ENCODE measurements around the gene GTPBP6. TPM values are rescaled to one million over a fixed set of nuclear protein-coding genes. Genes with fewer than 3 reads are reported as not detected.
"Not testable (repeated sequence)": the region's sequence is repeated elsewhere in the genome, so short reads cannot be mapped to it uniquely, and the experiment has no call there.

Gene GTPBP6
- polyA plus RNA-seq, 1 experiment: 15.5 TPM

DNA sequence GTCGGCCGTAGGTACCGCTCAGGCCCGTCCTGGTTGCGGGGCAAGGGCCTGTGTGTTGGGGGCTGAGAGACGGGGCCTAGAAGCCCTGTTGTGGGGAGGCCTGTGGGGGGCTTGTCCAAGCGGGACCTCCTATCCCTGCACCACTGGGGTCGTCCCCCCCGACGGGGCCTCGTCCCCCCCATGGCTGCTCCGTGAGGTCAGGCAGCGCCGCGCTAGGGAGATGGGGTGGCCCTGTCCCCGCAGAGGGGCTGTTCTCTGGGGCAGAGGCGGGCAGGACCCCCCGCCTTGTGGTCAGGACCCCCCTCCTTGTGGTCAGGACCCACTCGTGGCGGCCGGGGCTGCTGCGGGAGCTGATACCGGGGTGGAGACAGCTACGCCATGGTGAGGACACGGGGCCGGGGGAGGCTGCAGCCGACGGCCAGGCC, 12.1 kb upstream of the GTPBP6 start:
- H3K9me3 ChIP-seq (ENCODE audit: control insufficient read depth, insufficient read depth, low read length): peaks cover 56% of the 10 kb centered on the region
- CTCF ChIA-PET: no interaction called here
- DNase-seq (ENCODE audit: low read depth, low spot score): no peak
- TF ChIP-seq, protein P1, sequence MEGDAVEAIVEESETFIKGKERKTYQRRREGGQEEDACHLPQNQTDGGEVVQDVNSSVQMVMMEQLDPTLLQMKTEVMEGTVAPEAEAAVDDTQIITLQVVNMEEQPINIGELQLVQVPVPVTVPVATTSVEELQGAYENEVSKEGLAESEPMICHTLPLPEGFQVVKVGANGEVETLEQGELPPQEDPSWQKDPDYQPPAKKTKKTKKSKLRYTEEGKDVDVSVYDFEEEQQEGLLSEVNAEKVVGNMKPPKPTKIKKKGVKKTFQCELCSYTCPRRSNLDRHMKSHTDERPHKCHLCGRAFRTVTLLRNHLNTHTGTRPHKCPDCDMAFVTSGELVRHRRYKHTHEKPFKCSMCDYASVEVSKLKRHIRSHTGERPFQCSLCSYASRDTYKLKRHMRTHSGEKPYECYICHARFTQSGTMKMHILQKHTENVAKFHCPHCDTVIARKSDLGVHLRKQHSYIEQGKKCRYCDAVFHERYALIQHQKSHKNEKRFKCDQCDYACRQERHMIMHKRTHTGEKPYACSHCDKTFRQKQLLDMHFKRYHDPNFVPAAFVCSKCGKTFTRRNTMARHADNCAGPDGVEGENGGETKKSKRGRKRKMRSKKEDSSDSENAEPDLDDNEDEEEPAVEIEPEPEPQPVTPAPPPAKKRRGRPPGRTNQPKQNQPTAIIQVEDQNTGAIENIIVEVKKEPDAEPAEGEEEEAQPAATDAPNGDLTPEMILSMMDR (IDR thresholded peaks at IDR 0.05; ENCODE audit: low read depth, low read length): no peak
- peaks cover 4% of the 10 kb centered on the region for H3K27me3 ChIP-seq (ENCODE audit: control insufficient read depth, insufficient read depth, low read length)
- POLR2A ChIA-PET: no interaction called here
- no peak overlapping the region for H3K27ac ChIP-seq (ENCODE audit: low read depth, low read length)
- H3K4me3 ChIP-seq (ENCODE audit: low read depth, low read length): no peak overlapping the region

DNA sequence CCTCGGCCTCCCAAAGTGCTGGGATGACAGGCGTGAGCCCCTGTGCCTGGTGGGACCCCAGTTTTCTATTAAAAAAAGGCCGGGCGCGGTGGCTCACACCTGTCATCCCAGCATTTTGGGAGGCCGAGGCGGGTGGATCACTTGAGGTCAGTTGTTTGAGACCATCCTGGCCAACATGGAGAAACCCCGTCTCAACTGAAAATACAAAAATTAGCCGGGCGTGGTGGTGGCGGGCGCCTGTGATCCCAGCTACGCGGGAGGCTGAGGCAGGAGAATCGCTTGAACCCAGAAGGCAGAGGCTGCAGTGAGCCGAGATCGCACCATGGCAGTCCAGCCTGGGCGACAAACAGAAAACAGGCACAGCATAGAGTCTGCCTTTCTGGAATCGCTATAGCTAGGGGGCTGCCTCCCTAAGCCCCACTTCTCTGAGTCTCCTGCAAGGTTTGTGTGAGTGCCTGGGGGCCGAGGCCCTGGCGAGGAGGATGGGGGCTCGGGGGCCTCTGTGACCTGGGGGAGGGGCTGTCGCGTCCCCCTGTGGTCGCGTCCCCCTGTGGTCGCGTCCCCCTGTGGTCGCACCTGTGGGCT, 11.6 kb upstream of the GTPBP6 start:
- H3K9me3 ChIP-seq (ENCODE audit: control insufficient read depth, insufficient read depth, low read length): peaks cover 51% of the 10 kb centered on the region
- CTCF ChIA-PET; DNase-seq (ENCODE audit: low read depth, low spot score); H3K27ac ChIP-seq (ENCODE audit: low read depth, low read length); H3K27me3 ChIP-seq (ENCODE audit: control insufficient read depth, insufficient read depth, low read length); H3K4me3 ChIP-seq (ENCODE audit: low read depth, low read length); POLR2A ChIA-PET: not testable (repeated sequence)

DNA sequence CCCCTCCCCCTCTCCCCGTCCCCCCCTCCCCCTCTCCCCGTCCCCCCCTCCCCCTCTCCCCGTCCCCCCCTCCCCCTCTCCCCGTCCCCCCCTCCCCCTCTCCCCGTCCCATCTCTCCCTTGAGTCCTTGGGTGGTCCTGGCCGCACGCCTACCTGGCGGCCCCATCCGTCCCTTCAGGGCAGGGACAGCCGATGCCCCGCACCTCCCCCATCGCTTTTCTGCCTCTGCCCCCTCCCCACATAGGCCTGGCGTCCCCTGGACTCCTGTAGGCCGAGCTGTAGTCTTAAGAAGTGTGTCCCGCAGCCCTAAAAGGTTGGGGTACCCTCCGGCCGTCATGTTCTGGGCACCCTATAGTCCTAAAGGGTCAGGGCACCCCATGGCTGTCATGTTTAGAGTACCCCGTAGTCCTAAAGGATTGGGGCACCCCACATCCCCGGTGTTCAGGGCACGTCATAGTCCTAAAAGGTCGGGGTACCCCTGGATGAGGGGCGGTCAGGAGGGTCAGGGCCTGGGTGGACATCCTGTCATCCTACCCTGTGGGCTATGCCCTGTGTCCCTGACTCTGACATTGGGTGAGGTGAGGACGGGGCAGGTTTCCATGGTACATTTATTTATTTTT, 10.8 kb upstream of the GTPBP6 start:
- no peak for DNase-seq (ENCODE audit: low read depth, low spot score)
- ChIA-PET POLR2A (no interaction called here), CTCF (no interaction called here)
- Histone ChIP-seq H3K27ac (ENCODE audit: low read depth, low read length) (no peak overlapping the region), H3K27me3 (ENCODE audit: control insufficient read depth, insufficient read depth, low read length) (peaks cover 4% of the 10 kb centered on the region), H3K4me3 (ENCODE audit: low read depth, low read length) (no peak overlapping the region), H3K9me3 (ENCODE audit: control insufficient read depth, insufficient read depth, low read length) (peaks cover 45% of the 10 kb centered on the region; the same call in 1 of the 2 replicates)
- TF ChIP-seq, protein P1 (IDR thresholded peaks at IDR 0.05; ENCODE audit: low read depth, low read length): no peak

DNA sequence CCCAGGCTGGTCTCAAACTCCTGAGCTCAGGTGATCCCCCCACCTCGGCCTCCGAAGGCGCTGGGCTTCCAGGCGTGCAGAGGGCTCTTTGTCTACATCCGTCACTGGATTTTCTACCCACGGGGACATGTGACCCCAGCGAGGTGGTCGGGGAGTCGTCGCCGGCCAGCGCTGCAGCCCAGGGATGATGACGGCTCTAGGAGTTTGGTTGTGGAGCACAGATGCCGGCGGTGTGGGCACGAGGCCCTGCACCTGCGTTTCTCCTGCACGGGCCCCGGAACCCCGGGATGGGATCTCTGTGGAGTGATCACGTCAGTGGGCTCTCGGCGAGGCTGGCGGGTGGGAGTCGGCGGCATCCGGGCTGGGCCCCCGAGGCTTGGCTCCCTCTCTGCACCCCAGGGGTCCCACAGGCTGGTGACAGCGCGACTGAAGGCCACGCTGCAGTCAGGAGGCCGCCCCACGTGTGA, 9.1 kb upstream of the GTPBP6 start:
- POLR2A ChIA-PET: no interaction called here
- no peak for DNase-seq (ENCODE audit: low read depth, low spot score)
- Histone ChIP-seq H3K4me3 (ENCODE audit: low read depth, low read length) (no peak overlapping the region), H3K27me3 (ENCODE audit: control insufficient read depth, insufficient read depth, low read length) (peaks cover 4% of the 10 kb centered on the region), H3K9me3 (ENCODE audit: control insufficient read depth, insufficient read depth, low read length) (peaks cover 38% of the 10 kb centered on the region; the same call in 1 of the 2 replicates), H3K27ac (ENCODE audit: low read depth, low read length) (no peak overlapping the region)
- CTCF ChIA-PET: no interaction called here
- TF ChIP-seq, protein P1 (IDR thresholded peaks at IDR 0.05; ENCODE audit: low read depth, low read length): no peak

DNA sequence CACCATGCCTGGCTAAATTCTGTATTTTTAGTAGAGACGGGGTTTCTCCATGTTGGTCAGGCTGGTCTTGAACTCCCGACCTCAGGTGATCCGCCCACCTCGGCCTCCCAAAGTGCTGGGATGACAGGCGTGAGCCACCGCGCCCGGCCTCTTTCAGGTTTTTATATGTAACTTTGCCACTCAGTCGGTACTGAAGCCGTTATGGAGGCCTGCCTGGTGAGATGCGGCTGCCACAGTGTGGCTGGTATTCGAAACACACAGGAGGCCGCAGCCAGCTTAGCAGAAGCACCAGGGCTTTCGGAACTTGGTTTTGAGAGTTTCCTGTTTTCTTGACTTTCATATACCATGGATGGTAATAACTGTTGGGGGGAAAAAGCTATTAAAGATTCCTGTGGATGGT, 6.1 kb upstream of the GTPBP6 start:
- DNase-seq (ENCODE audit: low read depth, low spot score); POLR2A ChIA-PET; H3K4me3 ChIP-seq (ENCODE audit: low read depth, low read length); CTCF ChIA-PET; H3K27ac ChIP-seq (ENCODE audit: low read depth, low read length); H3K27me3 ChIP-seq (ENCODE audit: control insufficient read depth, insufficient read depth, low read length): not testable (repeated sequence)
- peaks cover 21% of the 10 kb centered on the region; the same call in 1 of the 2 replicates for H3K9me3 ChIP-seq (ENCODE audit: control insufficient read depth, insufficient read depth, low read length)
